NK-92 (cell line): ENCODE data around the gene SEPTIN8.

Experiments
- DNase-seq: peaks from one replicate; lab custom pipeline; 2025; ENCODE audit not compliant: unreplicated experiment; lab: John Stamatoyannopoulos, UW

The SEPTIN8 gene

DNA sequence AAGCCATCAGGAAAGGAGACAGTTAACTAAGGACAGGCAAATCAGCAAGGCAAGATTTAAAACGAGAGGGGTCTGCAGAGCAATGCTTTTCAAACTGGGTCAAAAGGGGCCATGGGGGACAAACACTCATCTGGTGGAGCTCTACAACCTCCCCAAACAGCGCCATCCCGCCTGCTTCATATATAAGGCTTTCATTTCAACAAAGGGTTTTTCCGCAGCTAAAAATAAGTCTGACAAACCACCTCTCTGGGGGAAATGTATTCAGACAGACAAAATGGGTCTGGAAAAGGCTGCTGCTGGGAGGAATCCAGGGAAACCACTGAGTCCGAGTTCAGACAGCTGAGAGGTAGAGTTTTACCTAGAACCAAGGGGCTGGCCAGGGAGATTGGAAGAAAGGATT is 8.3 kb upstream of the SEPTIN8 start:
- DNase-seq, result no peak

DNA sequence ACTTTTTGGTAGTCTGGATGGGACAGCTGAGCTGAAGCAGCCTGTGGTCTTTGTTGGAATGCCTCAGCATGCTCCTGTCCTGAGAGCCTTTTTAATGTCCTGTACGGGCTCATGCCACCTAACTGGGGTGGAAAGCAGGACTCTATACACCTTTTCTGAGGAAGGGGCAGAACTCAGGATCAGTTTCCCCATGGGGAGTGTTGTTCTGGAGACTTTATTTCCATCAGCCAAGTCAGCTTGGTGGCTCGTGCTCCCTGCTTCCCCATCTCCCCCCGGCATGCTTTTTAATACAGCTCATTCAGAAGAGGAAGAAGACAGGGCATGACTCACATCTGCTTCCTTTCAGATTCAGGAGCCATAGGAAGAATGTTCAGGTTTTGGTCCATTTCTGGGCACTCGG is 5.1 kb upstream of the SEPTIN8 start:
- no peak for DNase-seq

DNA sequence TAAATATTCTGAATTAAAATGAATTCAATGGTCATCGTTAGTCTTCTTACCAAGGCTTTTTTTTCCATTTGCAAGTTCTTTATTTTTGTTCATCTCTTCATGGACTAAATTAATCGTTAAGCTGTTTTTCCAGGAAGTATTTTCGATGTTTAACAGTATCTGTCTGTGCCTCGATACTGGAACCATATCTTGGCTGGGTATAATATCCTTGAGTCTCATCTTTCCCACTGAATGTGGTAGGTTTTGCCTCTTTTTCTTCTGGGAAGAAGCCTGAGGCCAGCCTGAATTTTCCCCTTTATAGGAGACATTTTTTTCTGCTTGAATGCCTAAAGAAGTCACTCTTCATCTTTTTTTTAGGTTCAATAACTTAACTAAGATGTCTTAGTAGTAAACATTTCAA is 4.0 kb upstream of the SEPTIN8 start:
- no peak for DNase-seq

DNA sequence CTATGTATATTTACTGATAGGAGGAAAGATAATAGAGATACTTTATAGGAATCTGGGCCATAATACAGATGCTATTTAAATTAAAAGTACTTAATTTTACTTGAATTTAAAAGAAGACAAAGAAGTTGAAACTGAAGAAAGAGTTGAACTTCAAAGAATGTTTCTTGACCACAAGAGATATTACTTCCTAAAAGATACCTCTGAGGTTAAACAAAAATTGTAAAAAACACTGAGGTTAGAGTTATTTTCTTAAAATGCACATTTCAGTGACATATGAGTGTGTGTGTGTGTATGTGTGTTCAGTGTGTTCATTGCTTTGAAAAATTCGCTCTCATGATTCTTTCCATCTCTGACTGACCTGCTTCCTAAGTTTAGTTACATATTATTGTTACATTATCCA is 3.5 kb upstream of the SEPTIN8 start:
- no peak for DNase-seq

DNA sequence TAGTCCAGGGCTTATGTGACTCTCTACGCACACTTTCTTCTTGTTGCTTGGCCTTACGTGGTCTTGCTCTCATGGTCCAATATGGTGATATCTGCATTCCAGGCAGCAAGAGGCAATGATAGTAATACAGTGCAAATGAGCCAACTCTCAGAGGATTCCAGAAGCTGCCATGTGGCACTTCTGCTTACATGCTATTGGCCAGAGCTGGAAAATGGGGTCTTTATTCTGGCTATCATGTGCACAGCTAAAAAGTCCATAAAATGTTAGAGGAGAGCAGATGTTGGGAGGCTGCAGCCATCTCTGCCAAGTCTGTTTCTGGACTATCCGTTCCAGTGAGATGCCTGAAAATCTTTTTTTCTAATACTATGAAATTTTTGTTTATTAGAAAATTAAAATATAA is 2.9 kb upstream of the SEPTIN8 start:
- DNase-seq, result no peak

DNA sequence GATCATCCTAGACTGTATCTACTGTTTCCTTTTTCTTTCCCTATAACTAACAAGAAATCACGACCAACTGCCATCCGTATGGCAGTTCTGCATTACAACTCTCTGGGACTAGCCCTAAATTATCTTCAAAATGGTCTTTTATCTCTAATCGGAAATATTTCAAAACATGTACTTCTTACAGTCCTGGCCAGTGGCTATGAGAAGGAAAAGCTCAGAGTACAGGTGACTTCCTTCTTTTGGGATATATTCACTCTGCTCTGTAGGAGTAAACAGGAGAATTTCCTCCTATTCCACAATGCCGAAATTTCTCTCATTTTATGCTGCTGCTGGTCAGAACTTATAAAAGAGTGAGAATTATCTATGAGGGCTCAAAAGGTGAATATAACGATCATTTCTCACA is 1.8 kb upstream of the SEPTIN8 start:
- DNase-seq, result no peak

DNA sequence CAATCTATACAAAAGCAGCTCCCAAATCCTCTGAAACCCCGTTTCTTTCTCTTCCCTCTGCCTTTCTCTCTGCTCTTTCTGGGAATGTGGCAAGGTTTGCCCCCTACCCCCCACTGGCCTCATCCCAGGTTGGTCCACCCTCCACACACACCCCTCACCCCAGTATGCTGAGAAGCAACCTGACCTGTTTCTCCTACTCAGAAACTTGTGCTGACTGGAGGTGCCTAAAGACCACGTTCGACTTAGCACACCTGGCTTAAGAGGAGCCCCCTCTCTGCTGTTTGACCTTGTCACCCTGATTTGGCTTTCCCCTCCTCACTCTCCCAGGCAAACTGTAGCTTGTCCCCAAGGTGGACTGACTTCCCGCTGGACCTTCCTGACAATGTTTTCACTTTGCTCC is 1.1 kb upstream of the SEPTIN8 start:
- DNase-seq, result no peak

DNA sequence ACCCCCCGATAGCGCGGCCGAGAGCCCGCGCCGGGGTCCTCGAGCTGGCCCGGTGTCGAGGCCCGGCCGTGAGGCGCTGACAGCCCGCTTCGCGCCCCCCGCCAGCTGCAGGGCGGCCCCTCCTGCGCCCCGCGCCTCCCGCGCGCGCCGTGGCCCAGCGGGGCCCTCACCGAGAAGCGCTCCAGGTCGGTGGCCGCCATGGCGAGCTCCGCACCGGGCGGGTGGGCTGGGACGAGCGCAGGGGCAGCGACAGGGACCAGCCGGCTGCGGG is 166 bp downstream of the SEPTIN8 start:
- no peak for DNase-seq

DNA sequence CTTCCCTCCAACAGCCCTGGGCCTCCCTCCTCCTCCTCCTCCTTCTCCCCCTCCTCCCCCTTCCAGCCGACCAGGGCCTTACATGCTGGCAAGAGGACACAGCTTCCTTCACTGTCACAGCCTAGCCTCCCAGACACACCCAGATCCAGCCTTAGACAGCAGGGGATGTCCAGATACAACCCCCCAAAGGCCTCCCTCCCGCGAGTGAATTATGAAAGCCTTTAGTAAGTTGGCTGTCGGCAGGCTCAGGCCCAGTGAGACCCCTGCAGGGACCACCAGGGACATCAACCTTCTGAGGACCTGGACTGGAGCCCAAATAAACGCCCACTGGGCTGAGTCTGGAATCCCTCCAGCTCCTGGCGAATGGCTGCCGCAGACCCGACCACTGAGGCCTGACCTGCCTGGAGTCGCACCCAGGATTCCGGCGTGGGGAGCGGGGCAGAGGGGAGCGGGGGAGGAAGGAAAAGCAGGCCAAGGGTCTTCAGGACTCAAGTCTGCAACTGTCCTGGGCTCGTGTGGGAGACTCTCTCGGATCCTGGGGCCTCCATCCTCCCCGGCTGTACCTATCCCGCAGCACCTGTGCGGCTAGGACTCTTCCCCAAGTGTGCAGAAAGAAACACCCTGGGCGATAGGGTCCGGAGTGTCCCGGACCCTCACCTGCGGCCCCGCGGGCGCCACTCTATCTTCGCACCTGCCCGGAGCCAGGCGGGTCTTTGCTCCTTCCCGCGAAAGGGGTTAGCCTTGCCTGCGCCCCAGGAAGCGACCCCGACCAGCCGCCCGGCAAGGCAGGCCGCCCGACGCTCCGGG is 705 bp downstream of the SEPTIN8 start:
- DNase-seq, result no peak

DNA sequence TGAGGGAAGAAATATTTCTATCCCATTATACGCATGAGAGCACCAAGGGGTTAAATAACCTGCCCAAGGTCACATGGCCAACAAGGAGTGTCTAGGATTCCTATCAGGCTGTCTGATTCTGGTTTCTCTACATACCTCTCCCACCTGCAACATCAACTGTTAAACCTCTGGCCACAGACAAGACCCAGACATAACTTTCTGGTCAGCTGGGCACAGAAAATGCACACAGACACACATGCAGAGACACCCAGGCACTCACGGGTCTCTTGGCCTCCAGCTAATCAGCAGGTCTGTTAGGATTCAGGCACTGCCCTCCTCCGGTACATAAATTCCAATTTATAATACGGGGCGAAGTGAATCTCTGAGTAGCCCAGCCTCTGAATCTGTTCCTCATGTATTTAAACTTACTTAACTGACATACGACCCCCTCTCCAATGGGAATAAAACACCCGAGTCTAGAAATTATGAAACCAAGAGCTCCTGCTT is 1.5 kb downstream of the SEPTIN8 start:
- no peak for DNase-seq

DNA sequence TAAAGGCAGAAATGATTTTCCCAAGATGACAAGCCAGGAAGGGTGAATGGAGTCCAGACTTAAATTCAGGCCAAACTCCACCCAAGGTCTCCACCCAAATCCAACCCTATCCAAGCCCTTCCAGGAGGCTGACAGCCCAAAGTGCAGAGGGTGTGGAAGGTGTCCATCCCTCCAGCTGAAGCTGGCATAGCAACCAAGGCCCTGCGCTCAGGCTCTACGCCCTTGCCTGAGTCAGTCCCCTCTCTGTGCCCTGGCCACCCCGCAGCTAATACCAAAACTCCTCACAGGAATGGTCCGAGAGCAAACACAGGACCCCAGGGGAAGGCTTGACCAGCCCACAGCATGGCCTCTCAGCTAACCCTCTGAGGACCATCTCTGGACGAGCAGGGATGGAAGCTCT is 2.1 kb downstream of the SEPTIN8 start:
- DNase-seq, result no peak

DNA sequence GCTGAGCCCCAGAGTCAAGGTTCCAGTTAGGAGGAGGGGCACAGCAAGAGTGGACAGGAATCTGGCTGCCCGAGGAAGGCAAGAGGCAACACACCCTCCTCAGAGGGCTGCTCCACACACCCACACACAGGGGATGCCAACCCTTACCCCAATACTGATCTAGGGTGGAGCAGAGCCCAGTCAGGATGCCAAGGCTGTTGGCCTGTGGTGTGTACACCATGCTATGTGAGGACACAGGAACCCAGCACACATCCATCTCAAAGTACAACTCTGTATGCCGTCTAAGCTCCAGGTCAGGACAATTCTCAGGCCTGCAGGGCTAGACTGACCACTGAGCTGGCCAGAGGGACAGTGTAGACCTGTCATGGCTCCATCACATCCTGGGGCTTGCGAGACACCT is 2.6 kb downstream of the SEPTIN8 start:
- no peak for DNase-seq

DNA sequence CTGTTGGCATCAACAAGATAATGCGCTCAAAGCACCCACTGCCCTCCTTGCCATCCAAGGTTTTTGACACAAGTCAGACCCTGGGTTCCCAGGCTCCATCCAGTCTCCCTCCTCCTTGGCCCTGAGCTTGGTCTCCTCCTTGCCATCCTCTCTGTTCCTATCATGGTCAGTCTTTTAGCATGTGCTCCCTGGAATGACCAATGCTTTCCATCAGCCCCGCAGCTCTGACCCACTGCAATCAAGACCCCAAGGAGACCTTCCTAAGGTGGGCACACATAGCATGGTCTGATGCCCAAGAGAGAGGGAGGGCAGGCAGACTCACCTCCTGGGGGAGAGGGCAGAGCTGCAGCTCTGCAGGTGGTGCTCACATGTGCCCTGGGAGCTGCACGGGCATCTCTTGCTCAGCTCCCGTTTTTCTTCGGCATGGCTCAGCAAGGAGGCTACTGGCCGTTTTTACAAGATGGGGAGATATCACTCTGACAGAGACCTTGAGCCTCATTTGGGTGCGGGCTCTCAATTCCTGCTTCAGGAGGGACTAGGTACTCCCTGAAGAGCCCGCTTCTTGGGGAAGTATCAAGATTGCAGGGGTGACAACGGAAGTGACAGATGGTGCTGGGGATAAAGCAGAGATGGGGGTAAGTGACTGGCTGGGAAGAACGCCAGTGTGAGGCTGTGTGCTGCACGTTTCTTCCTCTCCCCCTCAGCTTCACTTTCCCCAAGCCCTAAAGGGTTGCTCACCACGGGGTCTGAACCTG is 3.3 kb downstream of the SEPTIN8 start:
- DNase-seq, result no peak

DNA sequence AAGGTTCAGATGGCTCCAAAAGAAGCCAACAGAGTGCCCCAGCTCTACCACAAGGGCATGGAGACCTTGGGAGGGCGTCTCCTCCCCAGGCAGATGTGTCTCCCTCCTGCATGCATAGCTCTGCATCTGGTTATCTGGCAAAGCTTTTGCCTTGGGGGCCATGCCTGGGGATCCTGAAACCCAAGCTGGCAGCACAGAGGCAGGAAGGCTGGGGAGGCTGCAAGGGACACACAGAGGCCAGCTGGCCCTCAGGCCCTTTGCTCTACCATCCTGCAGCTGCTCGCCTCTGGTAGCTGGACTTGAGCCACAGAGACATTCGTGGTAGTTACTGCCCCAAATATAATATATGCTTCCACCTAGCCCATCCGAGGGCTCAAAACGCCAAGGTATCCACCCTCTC is 3.9 kb downstream of the SEPTIN8 start:
- no peak for DNase-seq

DNA sequence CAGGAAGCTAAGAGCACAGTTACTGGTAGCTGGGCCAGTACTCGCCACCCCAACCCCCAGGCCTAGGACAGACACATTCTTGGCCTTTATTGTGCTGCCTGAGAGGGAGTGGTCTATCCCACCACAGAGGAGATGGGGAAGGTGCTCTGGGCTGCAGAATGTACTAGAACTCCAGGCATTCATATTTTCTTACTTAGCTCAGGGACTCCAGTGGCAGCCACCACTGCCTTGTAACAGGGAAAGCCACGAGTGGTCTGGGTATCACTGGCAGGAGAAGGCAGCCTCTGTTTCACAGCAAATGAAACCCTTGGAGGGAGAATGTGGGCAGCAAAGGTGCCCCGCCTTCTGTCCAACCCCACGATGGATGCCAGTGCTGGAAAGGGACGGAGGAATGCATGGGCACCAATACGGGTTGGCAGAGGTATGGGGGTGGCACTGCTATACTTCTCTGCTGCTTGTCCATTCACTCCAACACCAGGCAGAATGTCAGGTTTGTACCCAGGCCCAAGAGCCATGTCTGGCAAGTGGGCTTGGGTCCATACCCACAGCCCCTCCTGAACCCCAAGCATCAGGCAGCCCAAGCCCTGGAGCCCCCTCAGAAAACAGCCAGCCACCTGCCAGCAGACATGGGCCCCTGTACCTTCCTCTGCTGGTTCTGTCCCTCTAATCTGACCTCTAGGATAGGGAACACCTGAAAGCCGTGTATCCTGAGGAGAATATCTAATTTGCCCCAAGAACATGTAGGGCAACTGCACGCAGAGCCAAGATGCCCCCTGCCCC is 4.6 kb downstream of the SEPTIN8 start:
- DNase-seq, result no peak

DNA sequence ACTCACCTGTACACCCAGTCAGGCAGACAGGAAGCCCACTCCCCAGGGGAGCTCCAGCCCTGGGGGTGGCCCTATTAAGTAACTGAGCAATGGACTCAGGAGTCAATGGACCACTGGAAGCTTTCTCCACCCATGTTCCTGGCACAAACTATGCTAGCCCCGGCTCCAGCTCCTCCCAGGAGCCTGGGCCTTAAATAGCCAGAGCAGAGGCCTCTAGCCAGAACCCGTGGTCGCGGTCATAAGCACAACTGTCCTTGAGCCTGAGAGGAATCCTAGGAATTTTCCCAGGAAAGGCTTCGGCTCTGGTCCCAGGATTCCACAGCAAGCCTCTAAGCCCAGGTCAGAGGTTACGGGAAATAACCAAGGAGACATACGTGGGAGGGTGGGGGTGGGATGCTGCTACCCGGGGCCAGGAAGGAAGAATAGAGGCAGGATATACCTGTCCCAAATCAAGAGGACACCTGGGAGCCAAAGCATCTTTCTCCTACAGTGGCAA is 5.5 kb downstream of the SEPTIN8 start:
- DNase-seq, result no peak

DNA sequence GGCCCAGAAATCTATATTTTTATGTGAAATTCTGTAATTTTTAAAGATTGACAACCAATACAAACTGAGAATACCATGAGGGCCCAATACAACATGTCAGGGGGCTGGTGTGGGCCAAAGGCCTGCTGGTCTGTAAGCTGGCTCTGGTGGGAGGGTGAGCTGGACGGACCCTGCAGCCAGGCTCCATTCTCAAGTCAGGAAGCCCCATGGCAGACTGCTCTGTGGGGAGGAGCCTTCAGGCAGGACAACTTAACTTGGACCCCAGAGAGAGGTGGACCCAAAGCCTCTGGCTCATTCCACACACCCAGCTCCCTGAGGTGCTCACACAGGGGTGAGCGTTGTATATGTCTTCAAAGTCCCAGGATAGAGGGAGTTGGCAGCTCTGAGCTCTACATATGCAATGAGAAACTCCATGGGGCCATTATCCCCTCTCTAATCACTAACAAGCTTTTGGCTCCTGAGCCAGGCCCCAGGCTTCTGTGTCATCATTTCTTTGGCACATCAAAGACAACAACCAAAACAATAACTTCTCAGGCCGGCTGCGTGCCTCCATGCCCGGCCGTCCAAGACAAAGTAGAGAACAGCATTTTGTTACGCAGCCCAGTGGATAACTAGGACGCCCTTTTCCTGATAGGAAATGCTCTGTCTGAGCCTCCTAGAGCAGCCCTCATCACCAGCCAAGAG is 6.4 kb downstream of the SEPTIN8 start:
- no peak for DNase-seq

DNA sequence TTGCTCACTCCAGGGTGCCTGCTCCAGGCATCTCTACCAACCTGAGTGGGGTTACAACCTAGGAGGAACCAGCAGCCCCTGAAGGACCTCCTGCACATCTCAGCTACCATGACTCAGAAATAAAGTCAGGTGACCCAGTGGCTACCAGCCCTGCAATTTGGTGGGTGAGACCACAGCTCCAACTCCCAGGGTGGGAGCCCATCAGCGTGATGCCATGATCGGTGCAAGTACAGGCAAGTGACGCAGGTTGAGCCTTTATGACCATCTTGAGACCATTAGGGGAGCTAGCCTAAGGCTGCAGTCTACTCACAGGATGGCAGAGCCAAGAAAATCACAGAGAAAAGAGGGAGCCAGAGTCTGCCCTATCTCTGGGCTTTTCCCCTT is 8.6 kb downstream of the SEPTIN8 start:
- no peak for DNase-seq

DNA sequence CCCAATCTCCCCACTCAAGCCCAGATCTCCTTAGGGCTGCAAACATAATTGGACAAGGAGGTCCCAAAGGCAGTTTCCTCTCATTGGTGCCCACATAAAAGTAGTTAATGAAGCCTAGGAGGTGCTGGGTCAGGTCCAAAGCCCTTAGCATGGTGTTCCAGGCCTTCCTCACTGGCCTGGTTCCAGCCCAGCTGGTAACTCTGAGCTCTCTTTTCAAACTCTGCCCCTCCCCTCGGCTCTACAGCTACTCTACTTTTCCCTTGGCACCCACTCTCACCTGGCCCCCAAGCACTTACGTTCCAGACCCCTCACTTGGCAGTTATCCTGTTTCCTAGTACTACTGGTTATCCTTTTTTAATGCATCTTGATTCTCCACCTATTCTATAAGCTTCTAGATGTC is 9.9 kb downstream of the SEPTIN8 start:
- DNase-seq, result no peak

DNA sequence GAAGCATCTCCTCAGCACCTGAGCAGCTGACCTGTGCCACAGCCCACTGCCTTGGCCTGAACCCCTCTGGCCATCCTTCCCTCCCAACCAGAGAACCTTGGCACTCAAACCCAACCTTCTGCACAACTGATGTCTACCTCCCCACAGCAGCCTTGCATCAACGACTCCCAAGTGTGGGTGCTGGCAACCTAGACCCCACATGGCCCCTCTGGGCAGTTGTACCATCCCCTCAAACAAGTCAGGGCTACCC is 10.3 kb downstream of the SEPTIN8 start:
- DNase-seq, result no peak

DNA sequence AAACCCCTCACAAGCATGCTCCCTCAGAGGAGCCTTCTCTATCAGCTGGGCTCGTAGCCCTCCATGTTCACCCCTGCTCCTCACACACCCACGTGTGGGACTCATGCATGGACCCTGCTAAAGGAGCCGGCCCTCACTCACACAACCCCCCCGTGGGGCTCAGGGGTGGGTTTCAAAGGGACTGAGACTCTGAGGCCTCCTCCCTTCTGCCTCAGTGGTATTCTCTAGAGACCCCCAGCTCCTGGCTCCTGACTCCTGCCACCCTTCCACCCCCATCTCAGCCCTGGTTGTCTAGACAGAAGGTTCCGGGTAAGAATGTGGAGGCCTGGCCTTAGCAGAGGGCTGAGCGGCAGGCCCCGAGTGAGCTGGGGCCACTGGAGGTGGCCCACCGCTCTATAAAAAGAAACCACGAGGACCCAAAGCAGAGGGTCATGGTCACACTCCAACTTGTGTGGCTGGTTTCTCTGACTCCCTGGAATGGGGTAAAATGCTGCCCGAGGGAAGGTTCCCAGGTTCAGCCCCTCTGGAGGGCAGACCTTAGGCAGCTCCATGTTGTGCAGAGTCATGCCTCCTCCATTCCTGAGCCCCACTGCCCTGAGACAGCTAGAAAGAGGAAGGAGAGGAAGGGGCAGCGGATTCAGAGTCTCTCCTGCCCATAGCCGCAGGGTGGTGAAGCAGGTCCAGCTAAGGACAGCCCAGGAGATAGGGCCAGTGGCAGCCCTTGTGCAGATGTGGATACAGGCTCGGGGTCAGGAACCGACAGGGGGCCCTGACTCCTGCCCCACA is 10.8 kb downstream of the SEPTIN8 start:
- no peak for DNase-seq
